SIG-M5 treated with dmso at 0.1 percent for 504 hours (cell line): ENCODE results near the gene ZNF439.
"Not testable (repeated sequence)": the region's sequence is repeated elsewhere in the genome, so short reads cannot be mapped to it uniquely, and the experiment has no call there.

ENCODE experiments used
- DNase-seq: peaks from one replicate; lab custom pipeline; 2025; ENCODE audit not compliant: unreplicated experiment; lab: John Stamatoyannopoulos, UW

The ZNF439 gene

GRCh38 chr19:11867766-11868165, 19.2 kb downstream of the ZNF439 start:
- DNase-seq = not testable (repeated sequence)

- no peak for DNase-seq
Observed at GRCh38 chr19:11868188-11868587, 19.7 kb downstream of the ZNF439 start.

GRCh38 chr19:11872624-11873023, 24.1 kb downstream of the ZNF439 start:
- DNase-seq = no peak

GRCh38 chr19:11873762-11874161, 25.2 kb downstream of the ZNF439 start:
- DNase-seq = no peak

- not testable (repeated sequence) for DNase-seq
Observed at GRCh38 chr19:11879687-11880266, 31.3 kb downstream of the ZNF439 start.

- DNase-seq = no peak
Observed at GRCh38 chr19:11880598-11880997, 32.1 kb downstream of the ZNF439 start.

- DNase-seq = peak; percentile 8
Observed at GRCh38 chr19:11881151-11881800, 32.8 kb downstream of the ZNF439 start.

GRCh38 chr19:11882606-11883005, 34.1 kb downstream of the ZNF439 start:
- no peak for DNase-seq

- DNase-seq = no peak
Observed at GRCh38 chr19:11887234-11887610, 38.7 kb downstream of the ZNF439 start.

GRCh38 chr19:11887611-11888531, 39.3 kb downstream of the ZNF439 start, which contains the start of gene ZNF69:
Gene ZNF69 (plus strand): TSS chr19:11887782. CDS start chr19:11887924, 142 bp downstream.
- DNase-seq = no peak

- DNase-seq = not testable (repeated sequence)
Observed at GRCh38 chr19:11889901-11890300, 41.4 kb downstream of the ZNF439 start.

- DNase-seq = no peak
Observed at GRCh38 chr19:11890634-11891033, 42.1 kb downstream of the ZNF439 start.

- no peak for DNase-seq
Observed at GRCh38 chr19:11894851-11895250, 46.3 kb downstream of the ZNF439 start.

GRCh38 chr19:11902228-11902627, 53.7 kb downstream of the ZNF439 start:
- DNase-seq = no peak

- no peak for DNase-seq
Observed at GRCh38 chr19:11905928-11906327, 57.4 kb downstream of the ZNF439 start.

- not testable (repeated sequence) for DNase-seq
Observed at GRCh38 chr19:11911937-11912336, 63.4 kb downstream of the ZNF439 start.

GRCh38 chr19:11914417-11915051, 66.0 kb downstream of the ZNF439 start:
- not testable (repeated sequence) for DNase-seq
